ENCODE measurements around the gene CARD14. TPM values are rescaled to one million over a fixed set of nuclear protein-coding genes. Genes with fewer than 3 reads are reported as not detected.

CARD14 gene
- 1.1 TPM for polyA plus RNA-seq (ENCODE audit: insufficient read length)

- DNase-seq: no peak
These were observed at the start of gene CARD14 for GRCh38 chr17:80169784-80170500. Gene CARD14, plus strand, starts transcription at chr17:80170030. Its CDS starts 11,409 bp downstream, at chr17:80181439.

- no peak for DNase-seq
These were observed 47.7 kb upstream of the CARD14 start for GRCh38 chr17:80122026-80122575.

- DNase-seq: no peak
These were observed 46.8 kb upstream of the CARD14 start for GRCh38 chr17:80122926-80123505.

- DNase-seq: no peak
These were observed 46.0 kb upstream of the CARD14 start for GRCh38 chr17:80123791-80124190.

- no peak for DNase-seq
These were observed 45.4 kb upstream of the CARD14 start for GRCh38 chr17:80124351-80124981.

GRCh38 chr17:80125656-80126448 is 44.0 kb upstream of the CARD14 start:
- DNase-seq: no peak

GRCh38 chr17:80126449-80126715 is 43.4 kb upstream of the CARD14 start:
- no peak for DNase-seq

GRCh38 chr17:80129006-80129565 is 40.7 kb upstream of the CARD14 start:
- no peak for DNase-seq

GRCh38 chr17:80130992-80131391 is 38.8 kb upstream of the CARD14 start:
- DNase-seq: no peak

GRCh38 chr17:80132906-80133625 is 36.8 kb upstream of the CARD14 start:
- no peak for DNase-seq

GRCh38 chr17:80133626-80133970 is 36.2 kb upstream of the CARD14 start:
- DNase-seq: no peak

- DNase-seq: no peak
These were observed 32.7 kb upstream of the CARD14 start for GRCh38 chr17:80137131-80137530.

- DNase-seq: no peak
These were observed 30.9 kb upstream of the CARD14 start for GRCh38 chr17:80138856-80139426.

GRCh38 chr17:80141463-80142165 is 28.2 kb upstream of the CARD14 start:
- DNase-seq: no peak

- DNase-seq: no peak
These were observed 26.9 kb upstream of the CARD14 start for GRCh38 chr17:80142929-80143328.

- DNase-seq: no peak
These were observed 24.5 kb upstream of the CARD14 start for GRCh38 chr17:80145076-80146075.

- DNase-seq: peak; percentile 41
These were observed 23.5 kb upstream of the CARD14 start for GRCh38 chr17:80146121-80147034.

- peak; percentile 100 for DNase-seq
These were observed 22.6 kb upstream of the CARD14 start, which contains the start of gene EIF4A3 for GRCh38 chr17:80147035-80147822. Gene EIF4A3, minus strand, starts transcription at chr17:80147128. Its CDS starts 167 bp downstream, at chr17:80146961.
